WERI-Rb-1 (cell line): ENCODE data around the gene DNASE1L3.
A peak's percentile ranks its signal among the peaks of the same experiment; 100 is the strongest.

ENCODE experiments used
- DNase-seq: peaks from one replicate; pipeline ENCODE4 v3.0.0-alpha.2; 2020
- H3K27ac ChIP-seq: fragments of 250-450 bp; sonication (Bioruptor Pico); 2 replicates; pipeline ENCODE4 v1.5.1; 2020; ENCODE audit warnings: mild to moderate bottlenecking, moderate library complexity
- H3K27me3 ChIP-seq: fragments of 250-450 bp; sonication (Bioruptor Pico); 2 replicates; pipeline ENCODE4 v1.5.1; 2021; ENCODE audit warnings: mild to moderate bottlenecking, low read depth, moderate library complexity; ENCODE audit not compliant: insufficient read depth, severe bottlenecking
- H3K36me3 ChIP-seq: fragments of 250-450 bp; sonication (Bioruptor Pico); 2 replicates; pipeline ENCODE4 v1.5.1; 2020; ENCODE audit warnings: mild to moderate bottlenecking, moderate library complexity
- H3K4me3 ChIP-seq: 2 replicates; pipeline ENCODE4 v1.5.1; 2011; ENCODE audit warnings: low read depth, mild to moderate bottlenecking, control low read depth, low read length
- H3K9me3 ChIP-seq: fragments of 250-450 bp; sonication (Bioruptor Pico); 2 replicates; pipeline ENCODE4 v1.5.1; 2021; ENCODE audit warnings: mild to moderate bottlenecking, moderate library complexity; ENCODE audit not compliant: severe bottlenecking
- TF ChIP-seq, protein P1 (sequence below): IDR thresholded peaks from 2 replicates; pipeline ENCODE4 v1.5.1; 2011; ENCODE audit warnings: low read depth, mild to moderate bottlenecking, control low read depth, inconsistent platforms, low read length

DNASE1L3 gene

DNA sequence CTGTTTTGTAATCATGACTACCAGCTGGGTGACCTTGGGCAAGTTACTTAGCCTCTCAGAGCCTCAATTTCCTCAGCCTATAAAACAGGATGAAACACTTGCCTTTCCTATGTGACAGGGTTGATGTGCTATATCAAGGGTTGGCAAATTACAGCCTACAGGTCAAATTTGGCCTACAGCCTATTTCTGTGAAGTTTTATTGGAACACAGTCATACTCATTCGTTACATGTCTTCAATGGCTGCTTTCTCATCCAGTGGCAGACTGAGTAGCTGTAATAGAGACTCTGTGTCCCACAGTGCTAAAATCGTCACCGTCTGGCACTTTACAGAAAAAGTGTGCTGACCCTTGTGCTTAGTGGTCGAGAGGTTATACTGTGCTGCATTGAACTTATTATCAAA lies 43.4 kb upstream of the DNASE1L3 start:
- H3K36me3 ChIP-seq: peaks cover 2% of the 10 kb centered on the region; the same call in 1 of the 2 replicates
- TF ChIP-seq, protein P1, sequence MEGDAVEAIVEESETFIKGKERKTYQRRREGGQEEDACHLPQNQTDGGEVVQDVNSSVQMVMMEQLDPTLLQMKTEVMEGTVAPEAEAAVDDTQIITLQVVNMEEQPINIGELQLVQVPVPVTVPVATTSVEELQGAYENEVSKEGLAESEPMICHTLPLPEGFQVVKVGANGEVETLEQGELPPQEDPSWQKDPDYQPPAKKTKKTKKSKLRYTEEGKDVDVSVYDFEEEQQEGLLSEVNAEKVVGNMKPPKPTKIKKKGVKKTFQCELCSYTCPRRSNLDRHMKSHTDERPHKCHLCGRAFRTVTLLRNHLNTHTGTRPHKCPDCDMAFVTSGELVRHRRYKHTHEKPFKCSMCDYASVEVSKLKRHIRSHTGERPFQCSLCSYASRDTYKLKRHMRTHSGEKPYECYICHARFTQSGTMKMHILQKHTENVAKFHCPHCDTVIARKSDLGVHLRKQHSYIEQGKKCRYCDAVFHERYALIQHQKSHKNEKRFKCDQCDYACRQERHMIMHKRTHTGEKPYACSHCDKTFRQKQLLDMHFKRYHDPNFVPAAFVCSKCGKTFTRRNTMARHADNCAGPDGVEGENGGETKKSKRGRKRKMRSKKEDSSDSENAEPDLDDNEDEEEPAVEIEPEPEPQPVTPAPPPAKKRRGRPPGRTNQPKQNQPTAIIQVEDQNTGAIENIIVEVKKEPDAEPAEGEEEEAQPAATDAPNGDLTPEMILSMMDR: no peak
- H3K4me3 ChIP-seq: no peak overlapping the region
- no peaks in the 10 kb centered on the region for H3K9me3 ChIP-seq
- H3K27ac ChIP-seq: no peak overlapping the region
- no peaks in the 10 kb centered on the region for H3K27me3 ChIP-seq
- no peak for DNase-seq

DNA sequence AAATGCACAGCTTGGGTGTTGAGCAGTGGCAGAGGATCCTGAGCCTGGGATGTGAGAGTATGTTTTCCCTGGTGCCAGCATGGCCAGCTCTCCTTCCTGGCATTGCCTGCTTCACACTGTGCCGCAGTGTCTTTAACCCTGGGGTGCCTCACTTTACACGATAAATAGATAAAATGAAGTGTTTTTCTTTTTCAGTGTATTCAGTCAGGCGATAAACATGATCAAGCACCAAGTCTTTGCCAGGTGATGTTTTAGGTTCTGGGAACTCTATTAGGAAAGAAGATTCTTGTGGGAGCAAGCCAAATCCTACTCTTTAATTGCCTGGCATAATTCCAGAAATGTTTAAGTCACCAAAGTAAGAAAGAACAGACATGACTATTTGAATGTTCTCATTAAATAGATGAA lies 40.9 kb upstream of the DNASE1L3 start:
- Histone ChIP-seq H3K36me3 (no peaks in the 10 kb centered on the region), H3K9me3 (no peaks in the 10 kb centered on the region), H3K4me3 (no peak overlapping the region), H3K27me3 (no peaks in the 10 kb centered on the region), H3K27ac (no peak overlapping the region)
- TF ChIP-seq, protein P1: no peak
- DNase-seq: no peak

DNA sequence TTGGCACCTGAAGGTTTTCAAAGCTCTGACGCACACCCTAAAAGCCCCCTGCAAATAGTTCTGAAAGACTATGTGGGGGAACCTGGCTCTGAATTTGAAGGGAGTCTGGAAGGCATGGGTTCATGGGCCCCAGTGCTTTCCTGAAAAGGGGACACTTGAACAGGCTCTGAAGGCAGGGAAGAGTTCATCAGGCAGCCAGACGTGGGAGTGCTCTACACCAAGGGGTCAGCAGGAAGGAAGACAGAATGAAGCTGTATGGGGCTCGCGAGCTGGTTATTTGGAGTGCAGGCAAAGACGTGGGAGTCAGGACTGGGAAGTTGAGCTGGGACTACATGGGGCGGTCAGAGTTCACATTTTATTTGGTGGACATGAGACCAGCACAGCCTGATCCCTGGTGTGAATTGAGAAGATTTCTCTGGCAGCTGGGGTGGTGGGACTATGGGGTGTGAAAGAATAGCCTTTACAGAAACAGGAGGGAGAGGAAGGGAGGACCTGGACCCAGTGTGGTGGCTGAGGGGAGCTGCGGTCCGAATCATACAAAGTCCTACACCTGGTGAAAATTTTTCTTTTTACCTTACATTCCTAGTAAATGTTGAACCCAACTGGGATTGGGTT lies 39.4 kb upstream of the DNASE1L3 start:
- DNase-seq: no peak
- Histone ChIP-seq H3K27me3 (no peaks in the 10 kb centered on the region), H3K27ac (no peak overlapping the region), H3K9me3 (no peaks in the 10 kb centered on the region), H3K4me3 (no peak overlapping the region), H3K36me3 (no peaks in the 10 kb centered on the region)
- TF ChIP-seq, protein P1: no peak

DNA sequence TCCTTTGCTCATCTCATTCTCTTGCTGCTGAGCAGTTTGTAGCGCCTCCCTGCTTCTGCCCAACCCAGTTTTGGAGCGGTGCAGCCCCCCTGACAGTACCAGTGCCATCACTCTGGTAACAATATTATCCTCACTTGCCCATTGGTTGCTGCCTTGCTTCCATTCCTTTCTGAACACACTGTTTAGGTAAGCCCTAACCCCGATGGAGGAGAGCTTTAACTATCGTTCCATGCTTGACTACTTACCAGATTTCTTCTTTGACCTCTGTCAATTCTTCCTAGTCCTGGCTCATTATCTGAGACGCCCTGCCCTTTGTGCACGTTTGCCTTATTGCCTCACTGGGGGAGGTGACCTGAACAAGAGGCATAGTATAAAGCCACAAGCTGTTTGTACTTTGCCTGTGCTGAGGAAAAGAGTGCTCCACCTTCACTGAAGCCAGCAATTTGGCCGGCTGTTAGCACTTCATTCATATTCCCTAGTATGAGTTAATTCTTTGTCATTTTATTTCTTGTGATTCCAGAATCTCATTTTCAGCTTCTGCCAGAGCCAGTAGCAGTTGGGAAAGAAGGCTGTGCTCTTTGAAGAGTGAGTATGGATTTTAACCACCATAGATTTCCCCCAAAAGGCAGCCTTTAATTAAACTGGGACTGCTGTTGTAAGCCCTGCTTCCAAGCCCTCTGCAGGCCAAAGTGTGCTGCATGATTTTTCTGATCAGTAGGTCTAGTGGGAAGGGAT lies 38.8 kb upstream of the DNASE1L3 start:
- no peak overlapping the region for H3K27ac ChIP-seq
- DNase-seq: peak; percentile 22
- no peak overlapping the region for H3K4me3 ChIP-seq
- no peaks in the 10 kb centered on the region for H3K36me3 ChIP-seq
- TF ChIP-seq, protein P1: peak; percentile 38; the same call in 1 of the 2 replicates
- H3K9me3 ChIP-seq: no peaks in the 10 kb centered on the region
- H3K27me3 ChIP-seq: no peaks in the 10 kb centered on the region

DNA sequence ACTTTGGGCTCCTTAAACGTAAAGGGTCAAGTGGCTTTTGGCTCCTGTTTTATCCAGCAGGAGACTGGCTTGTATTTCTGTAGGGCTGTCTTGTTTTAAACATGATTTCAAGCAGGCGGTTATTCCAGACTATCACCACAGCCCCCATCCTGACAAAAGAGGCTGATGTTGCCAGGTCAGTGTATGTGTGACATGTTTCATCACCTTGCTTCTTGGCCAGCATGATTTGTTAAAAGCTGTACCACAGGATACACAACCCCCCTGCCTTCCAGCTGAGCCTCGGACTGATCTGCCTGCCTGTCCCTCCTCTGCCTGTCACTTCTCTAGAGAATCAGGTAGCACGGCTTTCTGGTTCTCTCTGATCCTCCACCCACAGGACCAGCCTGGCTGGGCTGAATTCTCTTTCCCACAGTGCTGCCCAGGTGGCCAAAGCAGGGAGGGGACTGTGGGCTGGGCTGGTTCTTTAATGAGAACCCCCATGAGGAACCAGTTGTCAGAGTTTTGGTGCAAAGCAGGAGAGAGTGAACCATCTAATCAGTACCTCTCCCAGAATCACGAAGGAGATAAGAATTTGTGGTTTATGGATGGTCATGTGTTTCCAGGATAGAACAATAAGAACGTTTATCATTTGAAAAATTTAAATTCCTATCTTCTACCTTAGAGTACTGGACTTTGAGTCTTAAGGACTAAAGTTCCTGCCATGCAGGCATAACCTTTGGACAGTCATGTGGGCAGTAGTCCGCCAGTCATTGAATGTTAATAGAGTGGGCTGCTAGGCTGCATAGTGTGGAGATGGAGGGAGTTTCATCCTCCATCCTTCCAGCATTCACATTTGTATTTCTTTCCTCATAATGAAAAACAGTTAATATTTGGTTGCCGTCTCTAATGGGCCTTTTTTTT lies 35.6 kb upstream of the DNASE1L3 start:
- no peak for DNase-seq
- Histone ChIP-seq H3K4me3 (no peak overlapping the region), H3K27me3 (no peaks in the 10 kb centered on the region), H3K36me3 (no peaks in the 10 kb centered on the region), H3K9me3 (no peaks in the 10 kb centered on the region), H3K27ac (no peak overlapping the region)
- TF ChIP-seq, protein P1: no peak
